ENCODE data around the gene MORN4.

Gene MORN4

DNA sequence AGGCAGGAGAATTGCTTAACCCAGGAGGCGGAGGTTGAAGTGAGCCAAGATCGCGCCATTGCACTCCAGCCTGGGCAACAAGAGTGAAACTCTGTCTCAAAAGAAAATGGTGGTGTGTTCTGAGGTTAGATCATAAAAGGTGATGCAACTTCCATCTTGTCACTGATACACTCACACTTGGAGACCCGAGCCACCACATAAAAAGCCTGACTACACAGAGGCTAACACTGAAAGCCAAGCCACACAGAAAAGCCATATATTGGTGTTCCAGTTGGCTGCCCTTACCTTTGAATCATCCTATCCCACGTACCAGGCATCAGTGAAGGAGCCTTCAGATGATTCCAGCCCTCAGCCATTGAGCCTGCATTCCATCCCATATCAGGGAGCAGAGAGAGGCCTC lies 4.0 kb downstream of the MORN4 start:
- Histone ChIP-seq H3K79me2 (ENCODE audit: control insufficient read depth, low read length) (peaks cover 6% of the 10 kb centered on the region; the same call in 1 of the 2 replicates), H3K4me1 (ENCODE audit: control insufficient read depth, low read length) (peaks cover 11% of the 10 kb centered on the region), H3K9me2 (replicated peaks; ENCODE audit: control insufficient read depth, low read length) (no peaks in the 10 kb centered on the region), H3K4me2 (ENCODE audit: low read length) (no peak overlapping the region), H3K27ac (ENCODE audit: low read depth, low read length) (no peak overlapping the region), H3K4me3 (ENCODE audit: low read length) (no peak overlapping the region), H3F3A (ENCODE audit: control insufficient read depth, insufficient read depth) (0 out of 2 replicates have a peak, but pooled peaks cover 3% of the 10 kb centered on the region), H3K36me3 (ENCODE audit: control insufficient read depth, low read length) (no peaks in the 10 kb centered on the region), H3K9me3 (ENCODE audit: control insufficient read depth, insufficient read depth, low read length) (no peaks in the 10 kb centered on the region), H4K20me1 (ENCODE audit: control insufficient read depth, insufficient read depth, low read depth, low read length) (no peaks in the 10 kb centered on the region), H3K27me3 (ENCODE audit: control insufficient read depth, low read length) (no peaks in the 10 kb centered on the region)
- TF ChIP-seq, protein P1, sequence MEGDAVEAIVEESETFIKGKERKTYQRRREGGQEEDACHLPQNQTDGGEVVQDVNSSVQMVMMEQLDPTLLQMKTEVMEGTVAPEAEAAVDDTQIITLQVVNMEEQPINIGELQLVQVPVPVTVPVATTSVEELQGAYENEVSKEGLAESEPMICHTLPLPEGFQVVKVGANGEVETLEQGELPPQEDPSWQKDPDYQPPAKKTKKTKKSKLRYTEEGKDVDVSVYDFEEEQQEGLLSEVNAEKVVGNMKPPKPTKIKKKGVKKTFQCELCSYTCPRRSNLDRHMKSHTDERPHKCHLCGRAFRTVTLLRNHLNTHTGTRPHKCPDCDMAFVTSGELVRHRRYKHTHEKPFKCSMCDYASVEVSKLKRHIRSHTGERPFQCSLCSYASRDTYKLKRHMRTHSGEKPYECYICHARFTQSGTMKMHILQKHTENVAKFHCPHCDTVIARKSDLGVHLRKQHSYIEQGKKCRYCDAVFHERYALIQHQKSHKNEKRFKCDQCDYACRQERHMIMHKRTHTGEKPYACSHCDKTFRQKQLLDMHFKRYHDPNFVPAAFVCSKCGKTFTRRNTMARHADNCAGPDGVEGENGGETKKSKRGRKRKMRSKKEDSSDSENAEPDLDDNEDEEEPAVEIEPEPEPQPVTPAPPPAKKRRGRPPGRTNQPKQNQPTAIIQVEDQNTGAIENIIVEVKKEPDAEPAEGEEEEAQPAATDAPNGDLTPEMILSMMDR (IDR thresholded peaks at IDR 0.05; ENCODE audit: low read depth, low read length, poor library complexity, severe bottlenecking): no peak
- no peak for TF ChIP-seq EZH2phosphoT487 (IDR thresholded peaks at IDR 0.05; ENCODE audit: borderline replicate concordance, low read length)

DNA sequence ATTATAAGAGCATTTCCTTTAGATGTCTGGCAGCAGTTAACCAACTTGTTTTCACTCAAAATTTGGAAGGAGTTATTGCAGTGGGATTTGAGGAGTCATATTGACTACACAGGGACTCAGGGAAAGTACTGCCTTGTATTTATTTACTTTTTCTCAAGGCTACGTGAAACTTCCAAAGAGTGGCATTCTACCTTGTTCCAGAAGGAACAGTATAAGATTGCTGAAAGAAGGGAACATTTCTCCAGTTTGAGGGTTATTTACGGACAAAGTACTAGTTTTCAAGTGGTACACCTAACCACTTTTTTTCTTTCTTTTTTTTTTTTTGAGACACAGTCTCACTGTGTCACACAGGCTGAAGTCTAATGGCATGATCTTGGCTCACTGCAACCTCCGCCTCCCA lies 5.1 kb downstream of the MORN4 start:
- Histone ChIP-seq H3K4me3 (ENCODE audit: low read length) (no peak overlapping the region), H3K27ac (ENCODE audit: low read depth, low read length) (no peak overlapping the region), H3K9me3 (ENCODE audit: control insufficient read depth, insufficient read depth, low read length) (no peaks in the 10 kb centered on the region), H3K27me3 (ENCODE audit: control insufficient read depth, low read length) (no peaks in the 10 kb centered on the region), H4K20me1 (ENCODE audit: control insufficient read depth, insufficient read depth, low read depth, low read length) (no peaks in the 10 kb centered on the region), H3K36me3 (ENCODE audit: control insufficient read depth, low read length) (no peaks in the 10 kb centered on the region), H3K4me2 (ENCODE audit: low read length) (no peak overlapping the region), H3F3A (ENCODE audit: control insufficient read depth, insufficient read depth) (0 out of 2 replicates have a peak, but pooled peaks cover 3% of the 10 kb centered on the region), H3K9me2 (replicated peaks; ENCODE audit: control insufficient read depth, low read length) (no peaks in the 10 kb centered on the region), H3K4me1 (ENCODE audit: control insufficient read depth, low read length) (peaks cover 6% of the 10 kb centered on the region), H3K79me2 (ENCODE audit: control insufficient read depth, low read length) (peaks cover 6% of the 10 kb centered on the region; the same call in 1 of the 2 replicates)
- TF ChIP-seq EZH2phosphoT487 (IDR thresholded peaks at IDR 0.05; ENCODE audit: borderline replicate concordance, low read length): no peak
- TF ChIP-seq, protein P1 (IDR thresholded peaks at IDR 0.05; ENCODE audit: low read depth, low read length, poor library complexity, severe bottlenecking): no peak

DNA sequence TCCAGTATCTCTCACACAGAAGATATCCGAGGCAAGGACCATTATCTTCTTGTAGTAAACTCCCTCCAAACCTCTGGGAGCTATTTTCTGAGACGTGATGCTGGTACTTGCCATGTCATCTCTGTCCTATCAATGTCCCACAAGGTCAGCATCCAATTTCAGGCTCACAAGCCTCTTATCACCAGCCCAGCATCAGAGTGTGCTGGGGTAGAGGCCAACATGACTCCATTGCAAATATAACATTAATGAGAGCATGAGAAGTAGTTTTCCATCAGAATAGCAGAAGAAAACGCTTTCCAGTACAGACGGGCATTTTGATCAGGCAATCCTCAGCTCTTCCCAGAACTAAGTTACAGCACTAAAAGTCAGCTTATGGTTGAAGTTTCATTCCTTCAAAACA lies 5.6 kb downstream of the MORN4 start:
- Histone ChIP-seq H3K4me2 (ENCODE audit: low read length) (no peak overlapping the region), H3K4me3 (ENCODE audit: low read length) (no peak overlapping the region), H3K9me3 (ENCODE audit: control insufficient read depth, insufficient read depth, low read length) (no peaks in the 10 kb centered on the region), H4K20me1 (ENCODE audit: control insufficient read depth, insufficient read depth, low read depth, low read length) (no peaks in the 10 kb centered on the region), H3F3A (ENCODE audit: control insufficient read depth, insufficient read depth) (0 out of 2 replicates have a peak, but pooled peaks cover 3% of the 10 kb centered on the region), H3K79me2 (ENCODE audit: control insufficient read depth, low read length) (peaks cover 5% of the 10 kb centered on the region; the same call in 1 of the 2 replicates), H3K27me3 (ENCODE audit: control insufficient read depth, low read length) (no peaks in the 10 kb centered on the region), H3K27ac (ENCODE audit: low read depth, low read length) (no peak overlapping the region), H3K4me1 (ENCODE audit: control insufficient read depth, low read length) (peaks cover 6% of the 10 kb centered on the region), H3K36me3 (ENCODE audit: control insufficient read depth, low read length) (no peaks in the 10 kb centered on the region), H3K9me2 (replicated peaks; ENCODE audit: control insufficient read depth, low read length) (no peaks in the 10 kb centered on the region)
- TF ChIP-seq EZH2phosphoT487 (IDR thresholded peaks at IDR 0.05; ENCODE audit: borderline replicate concordance, low read length): no peak
- TF ChIP-seq, protein P1 (IDR thresholded peaks at IDR 0.05; ENCODE audit: low read depth, low read length, poor library complexity, severe bottlenecking): no peak
